H1 (cell line): ENCODE data around the gene SLC30A2. TPM values are rescaled to one million over a fixed set of nuclear protein-coding genes. Genes with fewer than 3 reads are reported as not detected.

Source experiments
- CTCF ChIA-PET: fragments of 300-600 bp; sonication (Branson Sonifier 250); formaldehyde crosslinking; loops from one replicate; lab custom pipeline; 2021; ENCODE audit not compliant: partially characterized antibody; lab: Charles Lee
- POLR2A ChIA-PET: fragments of 300-600 bp; sonication (Branson Sonifier 250); formaldehyde crosslinking; loops from one replicate; lab custom pipeline; 2021; ENCODE audit warnings: inconsistent platforms; ENCODE audit not compliant: partially characterized antibody; lab: Charles Lee
- DNase-seq, 2 experiments: peaks; one replicate each; pipeline versions ENCODE4 v3.0.0 to v3.0.0-alpha.2; 2010 to 2022; ENCODE audit warnings: low spot score in 2 of 2, low read depth in 1 of 2, mixed read lengths in 1 of 2
- FAIRE-seq: peaks from 2 replicates; lab custom pipeline; 2011; peaks lifted over from hg19 to GRCh38; lab: Jason Lieb, UNC
- H2AFZ ChIP-seq: 2 replicates; pipeline ENCODE4 v1.8.1; 2012; ENCODE audit warnings: low read length, inconsistent platforms
- H2AK5ac ChIP-seq: 2 replicates; pipeline ENCODE4 v1.6.1; 2013; ENCODE audit warnings: low read depth, low read length
- H2BK120ac ChIP-seq: replicated peaks from 2 replicates; pipeline ENCODE3; 2013; ENCODE audit warnings: low read depth, low read length, inconsistent platforms
- H2BK12ac ChIP-seq: 2 replicates; pipeline ENCODE4 v1.6.1; 2013; ENCODE audit warnings: low read depth, low read length
- H2BK15ac ChIP-seq: 2 replicates; pipeline ENCODE4 v1.6.1; 2013; ENCODE audit warnings: low read length
- H2BK20ac ChIP-seq: 2 replicates; pipeline ENCODE4 v1.6.1; 2013; ENCODE audit warnings: low read length
- H2BK5ac ChIP-seq: 2 replicates; pipeline ENCODE4 v1.6.1; 2013; ENCODE audit warnings: low read depth, low read length
- H3K14ac ChIP-seq: 2 replicates; pipeline ENCODE4 v1.6.1; 2013; ENCODE audit warnings: inconsistent platforms; ENCODE audit not compliant: insufficient read length
- H3K18ac ChIP-seq: 2 replicates; pipeline ENCODE4 v1.6.1; 2013; ENCODE audit warnings: low read length; ENCODE audit errors: extremely low read depth
- H3K23ac ChIP-seq: 2 replicates; pipeline ENCODE4 v1.6.1; 2013; ENCODE audit warnings: inconsistent platforms; ENCODE audit not compliant: insufficient read length
- H3K23me2 ChIP-seq: 2 replicates; pipeline ENCODE4 v1.6.1; 2013; ENCODE audit warnings: low read depth, low read length
- H3K27ac ChIP-seq: 2 replicates; pipeline ENCODE4 v1.6.1; 2011; ENCODE audit warnings: low read depth, low read length, inconsistent platforms
- H3K27me3 ChIP-seq, 4 experiments: replicated peaks in 1 of 4; 1 replicate in 1 of 4; 2 replicates in 3 of 4; pipeline versions ENCODE4 v1.6.1 to v1.8.1; 2011 to 2013; ENCODE audit warnings: low read length in 3 of 4, mild to moderate bottlenecking in 3 of 4, inconsistent platforms in 2 of 4, mixed read lengths in 2 of 4, moderate library complexity in 1 of 4; ENCODE audit not compliant: control insufficient read depth in 3 of 4, insufficient read depth in 3 of 4; ENCODE audit errors: extremely low read depth in 1 of 4
- H3K36me3 ChIP-seq, 4 experiments: 2 replicates each; pipeline versions ENCODE4 v1.6.1 to v1.8.1; 2011 to 2013; ENCODE audit warnings: mild to moderate bottlenecking in 4 of 4, low read length in 3 of 4, moderate library complexity in 2 of 4, control low read depth in 1 of 4, inconsistent platforms in 1 of 4; ENCODE audit not compliant: insufficient read depth in 4 of 4, control insufficient read depth in 2 of 4
- H3K4ac ChIP-seq: replicated peaks from 2 replicates; pipeline ENCODE3; 2013; ENCODE audit warnings: low read length, low read depth, mixed read lengths, inconsistent platforms; ENCODE audit not compliant: insufficient read length
- H3K4me1 ChIP-seq, 4 experiments: replicated peaks in 1 of 4; 1 replicate in 1 of 4; 2 replicates in 3 of 4; pipeline versions ENCODE4 v1.6.1 to v1.8.1; 2011 to 2013; ENCODE audit warnings: low read length in 3 of 4, inconsistent platforms in 2 of 4, mixed read lengths in 1 of 4; ENCODE audit not compliant: insufficient read depth in 4 of 4, control insufficient read depth in 3 of 4
- H3K4me2 ChIP-seq, 2 experiments: 2 replicates each; pipeline versions ENCODE4 v1.6.1 to v1.8.1; 2011 to 2013; ENCODE audit warnings: low read depth in 2 of 2, low read length in 2 of 2, control low read depth in 1 of 2, inconsistent platforms in 1 of 2, mild to moderate bottlenecking in 1 of 2; ENCODE audit not compliant: insufficient read depth in 1 of 2
- H3K4me3 ChIP-seq, 4 experiments: fragments of 200-600, 300-600 bp in 1 of 4; sonication (generic), shearing (Covaris generic), sonication (Bioruptor Twin) in 1 of 4; 2 replicates each; pipeline versions ENCODE4 v1.5.1 to v1.8.1; 2011 to 2016; ENCODE audit warnings: low read length in 4 of 4, low read depth in 3 of 4, control low read depth in 2 of 4, inconsistent platforms in 2 of 4, mild to moderate bottlenecking in 2 of 4, mixed read lengths in 1 of 4, moderate library complexity in 1 of 4; ENCODE audit not compliant: insufficient read depth in 2 of 4; ENCODE audit errors: extremely low read depth in 1 of 4
- H3K56ac ChIP-seq: replicated peaks from 2 replicates; pipeline ENCODE3; 2013; ENCODE audit warnings: low read depth, mild to moderate bottlenecking, mixed read lengths, low read length, inconsistent platforms; ENCODE audit not compliant: insufficient read length
- H3K79me1 ChIP-seq: 2 replicates; pipeline ENCODE4 v1.6.1; 2013; ENCODE audit warnings: low read depth, low read length, control low read depth
- H3K79me2 ChIP-seq, 2 experiments: 2 replicates each; pipeline versions ENCODE4 v1.6.1 to v1.8.1; 2012 to 2013; ENCODE audit warnings: low read length in 2 of 2, mild to moderate bottlenecking in 2 of 2, inconsistent platforms in 1 of 2; ENCODE audit not compliant: insufficient read depth in 2 of 2, control insufficient read depth in 1 of 2
- H3K9ac ChIP-seq, 4 experiments: replicated peaks in 1 of 4; 1 replicate in 1 of 4; 2 replicates in 3 of 4; pipeline versions ENCODE4 v1.6.1 to v1.8.1; 2011 to 2013; ENCODE audit warnings: low read depth in 3 of 4, low read length in 3 of 4, control low read depth in 2 of 4, mild to moderate bottlenecking in 2 of 4, moderate library complexity in 2 of 4, inconsistent platforms in 1 of 4; ENCODE audit errors: extremely low read depth in 1 of 4
- H3K9me3 ChIP-seq, 2 experiments: 2 replicates each; pipeline versions ENCODE4 v1.6.1 to v1.8.1; 2012 to 2013; ENCODE audit warnings: mild to moderate bottlenecking in 2 of 2, moderate library complexity in 2 of 2, control low read depth in 1 of 2, inconsistent platforms in 1 of 2, low read depth in 1 of 2, low read length in 1 of 2, mixed read lengths in 1 of 2; ENCODE audit not compliant: insufficient read depth in 2 of 2
- H4K20me1 ChIP-seq, 2 experiments: replicated peaks in 1 of 2; 2 replicates each; pipeline versions ENCODE3 to v1.8.1; 2011 to 2013; ENCODE audit warnings: inconsistent platforms in 2 of 2, low read length in 2 of 2, mild to moderate bottlenecking in 1 of 2; ENCODE audit not compliant: insufficient read depth in 2 of 2, control insufficient read depth in 1 of 2
- H4K5ac ChIP-seq: 2 replicates; pipeline ENCODE4 v1.6.1; 2013; ENCODE audit warnings: low read length, low read depth, mixed read lengths, inconsistent platforms; ENCODE audit not compliant: insufficient read length
- H4K8ac ChIP-seq: 2 replicates; pipeline ENCODE4 v1.8.0; 2013; ENCODE audit warnings: mild to moderate bottlenecking, moderate library complexity, low read length, inconsistent platforms; ENCODE audit not compliant: insufficient read depth; ENCODE audit errors: extremely low read depth
- H4K91ac ChIP-seq: replicated peaks from 2 replicates; pipeline ENCODE3; 2013; ENCODE audit warnings: low read length, mixed read lengths, inconsistent platforms; ENCODE audit not compliant: insufficient read length
- CBX8 ChIP-seq: fragments of 300-800, 300-1000 bp; sonication (generic); IDR thresholded peaks from 2 replicates; pipeline ENCODE4 v1.7.1; 2016; ENCODE audit warnings: low read depth, low read length, borderline replicate concordance
- CEBPB ChIP-seq: IDR thresholded peaks from 2 replicates; pipeline ENCODE4 v1.6.1; 2012; ENCODE audit warnings: low read depth, low read length
- CREB1 ChIP-seq: IDR thresholded peaks from 2 replicates; pipeline ENCODE4 v1.6.1; 2012; ENCODE audit warnings: inconsistent platforms
- CTBP2 ChIP-seq: IDR thresholded peaks from 2 replicates; pipeline ENCODE4 v1.7.0; 2011; ENCODE audit warnings: borderline replicate concordance, mild to moderate bottlenecking, moderate library complexity, mixed read lengths, low read length; ENCODE audit not compliant: insufficient read depth, insufficient read length
- HDAC2 ChIP-seq, 2 experiments: fragments of 300-600 bp in 1 of 2; sonication (generic) in 1 of 2; IDR thresholded peaks; 2 replicates each; pipeline ENCODE4 v1.6.1; 2011 to 2012; ENCODE audit warnings: low read depth in 2 of 2, low read length in 2 of 2, mild to moderate bottlenecking in 2 of 2, moderate library complexity in 2 of 2, borderline replicate concordance in 1 of 2, inconsistent platforms in 1 of 2
- JUN ChIP-seq: IDR thresholded peaks from 2 replicates; pipeline ENCODE4 v1.6.1; 2011; ENCODE audit warnings: low read depth, mild to moderate bottlenecking, improper control_type of control experiment, low read length
- MAFK ChIP-seq: IDR thresholded peaks from 2 replicates; pipeline ENCODE4 v1.6.1; 2012; ENCODE audit warnings: low read depth, mild to moderate bottlenecking, improper control_type of control experiment, low read length
- POU5F1 ChIP-seq: IDR thresholded peaks from 2 replicates; pipeline ENCODE4 v1.6.1; 2011; ENCODE audit warnings: low read depth, mild to moderate bottlenecking, low read length, moderate library complexity
- RAD21 ChIP-seq, 2 experiments: IDR thresholded peaks in 1 of 2; conservative IDR thresholded peaks in 1 of 2; 2 replicates each; pipeline ENCODE4 v1.6.1; 2011; ENCODE audit warnings: low read depth in 2 of 2, low read length in 2 of 2, improper control_type of control experiment in 1 of 2, inconsistent platforms in 1 of 2, mild to moderate bottlenecking in 1 of 2, moderate library complexity in 1 of 2
- SAP30 ChIP-seq: fragments of 300-600 bp; sonication (generic); IDR thresholded peaks from 2 replicates; pipeline ENCODE4 v1.7.1; 2012; ENCODE audit warnings: low read length, moderate library complexity, mild to moderate bottlenecking, inconsistent platforms; ENCODE audit not compliant: insufficient read depth, insufficient replicate concordance
- SIX5 ChIP-seq: IDR thresholded peaks from 2 replicates; pipeline ENCODE4 v1.6.1; 2011; ENCODE audit warnings: mild to moderate bottlenecking, low read depth, low read length
- WGBS, 2 experiments: shearing (Covaris generic) in 1 of 2; methylation state at CpG; one replicate each; pipeline versions ENCODE4 v1.1.6 to v1.1.7; 2013 to 2015; ENCODE audit warnings: low lambda C conversion rate in 2 of 2, mixed read lengths in 2 of 2, inconsistent platforms in 1 of 2, low coverage in 1 of 2, missing lambda C conversion rate in 1 of 2; ENCODE audit not compliant: insufficient replicate concordance in 2 of 2, insufficient coverage in 1 of 2, insufficient read length in 1 of 2; ENCODE audit errors: extremely low coverage in 1 of 2, missing lambda C conversion rate in 1 of 2; 5-methylcytosine and 5-hydroxymethylcytosine counted together
- polyA plus RNA-seq, 7 experiments: library from polyadenylated mRNA; depleted of rRNA in 3 of 7; stranded (reverse) in 5 of 7; unstranded in 2 of 7; fragments of >200 nt in 5 of 7; fragments of 200-250 nt in 2 of 7; gene quantifications; 1 replicate in 5 of 7; 2 replicates in 1 of 7; 4 replicates in 1 of 7; pipeline versions ENCODE4 v1.2.1 to v1.2.3, GENCODE V29; 2011 to 2013; ENCODE audit warnings: missing spikeins in 2 of 7, mixed read lengths in 2 of 7
- total RNA-seq: library from RNA; stranded (reverse); fragmentation: NEBNext Ultra II Directional; extraction: Animal tissue kit (Norgen Biotek cat#: 25700); gene quantifications from 2 replicates; pipeline ENCODE4 v1.2.1, GENCODE V29; 2021

Gene SLC30A2
- total and polyA plus RNA-seq, 2 of the 8 experiments (the other 6 are each of a cell fraction or from before 2014, with no cell fraction given) = 0.19 to 0.76 TPM

GRCh38 chr1:25999041-25999800, 46.7 kb downstream of the SLC30A2 start:
- Histone ChIP-seq H4K91ac (peak overlapping the region; percentile 57), H2AK5ac (no peak overlapping the region), H3K23ac (no peak overlapping the region), H3K4ac (no peak overlapping the region), H2BK15ac (0 out of 2 replicates have a peak overlapping the region, but pooled peaks have one; percentile 50), H3K27me3 (no peaks in the 10 kb centered on the region; a peak in 2 of 7 replicates), H4K5ac (peak overlapping the region; percentile 2), H3K9me3 (no peaks in the 10 kb centered on the region), H2BK5ac (no peak overlapping the region), H3K4me2 (0 out of 4 replicates have a peak overlapping the region, but pooled peaks of 1 of the 2 experiments have one; percentile 1), H3K4me3 (no peak overlapping the region), H3K4me1 (peaks cover 2 to 10% (median 6%) of the 10 kb centered on the region in 4 experiments; a peak in 6 of 7 replicates), H3K14ac (no peak overlapping the region), H4K20me1 (no peaks in the 10 kb centered on the region), H4K8ac (no peak overlapping the region), H2AFZ (peak overlapping the region; percentile 96), H3K9ac (no peak overlapping the region), H3K36me3 (no peaks in the 10 kb centered on the region), H3K79me2 (no peaks in the 10 kb centered on the region), H3K18ac (0 out of 2 replicates have a peak overlapping the region, but pooled peaks have one; percentile 27), H3K56ac (no peak overlapping the region), H2BK12ac (no peak overlapping the region; the same call in 1 of the 2 replicates), H2BK120ac (no peak overlapping the region), H2BK20ac (no peak overlapping the region; the same call in 1 of the 2 replicates), H3K23me2 (peaks cover 4% of the 10 kb centered on the region; the same call in 1 of the 2 replicates), H3K79me1 (no peaks in the 10 kb centered on the region), H3K27ac (no peak overlapping the region)
- ChIA-PET CTCF (interaction anchor here (0.6 to 20.0 kb wide), 15 partner anchors 8 to 189 kb away, joined by 3 to 330 read pairs (median 3); partner anchors contain the start of genes MTFR1L and STMN1), POLR2A (interaction anchor here (0.5 to 4.1 kb wide), 7 partner anchors 19 to 303 kb away, joined by 3 to 17 read pairs (median 3); no protein-coding TSS in a partner anchor)
- 91% methylated on average over 13 of the region's 18 CpGs; no CpG with 5 or more reads in 1 of the 2 experiments for WGBS, 2 experiments
- FAIRE-seq (no peak), DNase-seq (no peak)
- TF ChIP-seq CREB1 (no peak), RAD21 (IDR thresholded peaks at IDR 0.05 in 1 of 2, conservative IDR thresholded peaks at IDR 0.05 in 1 of 2; ENCODE audit: low read depth in 2 of 2, low read length in 2 of 2) (no peak), CBX8 (no peak), JUN (no peak), CTBP2 (no peak), MAFK (no peak), HDAC2 (IDR thresholded peaks at IDR 0.05; ENCODE audit: borderline replicate concordance in 1 of 2, low read depth in 2 of 2, low read length in 2 of 2) (no peak), CEBPB (no peak), SIX5 (no peak), SAP30 (no peak), POU5F1 (no peak)
